SK-N-SH (cell line): Measurements from ENCODE around the gene NUMB. TPM values are rescaled to one million over a fixed set of nuclear protein-coding genes. Genes with fewer than 3 reads are reported as not detected.
A peak's percentile ranks its signal among the peaks of the same experiment; 100 is the strongest.

Experiments
- CTCF ChIA-PET: fragments of 300-600, 350-600 bp; formaldehyde crosslinking; extraction: SDS; loops from one replicate; lab custom pipeline; 2021; lab: Yijun Ruan, JAX
- POLR2A ChIA-PET: fragments of 350-600 bp; sonication (Branson Sonifier 250); formaldehyde crosslinking; extraction: SDS; loops from one replicate; lab custom pipeline; 2020; ENCODE audit warnings: antibody characterized with exemption, inconsistent platforms; lab: Yijun Ruan, JAX
- DNase-seq: peaks from one replicate; pipeline ENCODE4 v3.0.0; 2012
- H2AFZ ChIP-seq: fragments of 200-600 bp; sonication (generic); 2 replicates; pipeline ENCODE4 v1.8.1; 2016; ENCODE audit warnings: antibody characterized with exemption, mild to moderate bottlenecking, low read depth
- H3F3A ChIP-seq: fragments of 200-600 bp; sonication (generic); replicated peaks from 2 replicates; pipeline ENCODE3; 2016; ENCODE audit warnings: antibody characterized with exemption, mild to moderate bottlenecking; ENCODE audit not compliant: insufficient read depth
- H3K27ac ChIP-seq, 2 experiments: fragments of 200-500 bp in 1 of 2; fragments of 200-600 bp in 1 of 2; sonication (Bioruptor generic) in 1 of 2; sonication (generic), shearing (Covaris generic) in 1 of 2; 2 replicates each; pipeline versions ENCODE4 v1.5.1 to v1.6.1; 2014 to 2016; ENCODE audit warnings: low read depth in 2 of 2, inconsistent platforms in 1 of 2, low read length in 1 of 2, mild to moderate bottlenecking in 1 of 2, mixed read lengths in 1 of 2
- H3K27me3 ChIP-seq: fragments of 200-600 bp; sonication (generic), shearing (Covaris generic); 2 replicates; pipeline ENCODE4 v1.6.1; 2016; ENCODE audit warnings: mixed run types; ENCODE audit not compliant: insufficient read depth
- H3K36me3 ChIP-seq, 2 experiments: fragments of 200-500 bp in 1 of 2; fragments of 200-600 bp in 1 of 2; sonication (Bioruptor generic) in 1 of 2; sonication (generic) in 1 of 2; replicated peaks in 1 of 2; 2 replicates each; pipeline versions ENCODE3 to v1.5.1; 2014 to 2016; ENCODE audit warnings: low read length in 1 of 2, mild to moderate bottlenecking in 1 of 2; ENCODE audit not compliant: insufficient read depth in 2 of 2, control insufficient read depth in 1 of 2
- H3K4me1 ChIP-seq, 2 experiments: fragments of 200-500 bp in 1 of 2; fragments of 200-600 bp in 1 of 2; sonication (Bioruptor generic) in 1 of 2; sonication (generic), shearing (Covaris generic) in 1 of 2; 2 replicates each; pipeline versions ENCODE4 v1.5.1 to v1.6.1; 2014 to 2016; ENCODE audit warnings: low read depth in 1 of 2, low read length in 1 of 2, mixed run types in 1 of 2; ENCODE audit not compliant: insufficient read depth in 2 of 2, control insufficient read depth in 1 of 2
- H3K4me2 ChIP-seq: fragments of 200-600 bp; sonication (generic), shearing (Covaris generic); 2 replicates; pipeline ENCODE4 v1.6.1; 2017; ENCODE audit warnings: mixed run types
- H3K4me3 ChIP-seq, 2 experiments: fragments of 200-500 bp in 1 of 2; fragments of 200-600 bp in 1 of 2; sonication (Bioruptor generic) in 1 of 2; sonication (generic), shearing (Covaris generic) in 1 of 2; 2 replicates each; pipeline versions ENCODE4 v1.5.1 to v1.8.1; 2014 to 2016; ENCODE audit warnings: low read depth in 2 of 2, inconsistent platforms in 1 of 2, low read length in 1 of 2, mild to moderate bottlenecking in 1 of 2, mixed read lengths in 1 of 2, moderate library complexity in 1 of 2
- H3K79me2 ChIP-seq: fragments of 200-600 bp; sonication (generic); 2 replicates; pipeline ENCODE4 v1.8.1; 2017; ENCODE audit warnings: mild to moderate bottlenecking; ENCODE audit not compliant: insufficient read depth
- H3K9ac ChIP-seq: fragments of 200-600 bp; sonication (generic); 2 replicates; pipeline ENCODE4 v1.6.1; 2017; ENCODE audit warnings: mixed run types
- H3K9me2 ChIP-seq: fragments of 200-600 bp; sonication (generic); 2 replicates; pipeline ENCODE4 v1.6.1; 2017; ENCODE audit warnings: mixed run types
- H3K9me3 ChIP-seq: fragments of 200-600 bp; sonication (generic); 2 replicates; pipeline ENCODE4 v1.6.1; 2017; ENCODE audit warnings: mixed run types, mild to moderate bottlenecking, moderate library complexity
- H4K20me1 ChIP-seq: fragments of 200-600 bp; sonication (generic); 2 replicates; pipeline ENCODE4 v1.6.1; 2017; ENCODE audit warnings: mild to moderate bottlenecking, mixed run types; ENCODE audit not compliant: insufficient read depth
- ELF1 ChIP-seq: IDR thresholded peaks from 2 replicates; pipeline ENCODE4 v1.4.0; 2012
- EZH2phosphoT487 ChIP-seq: fragments of 200-600 bp; sonication (generic); IDR thresholded peaks from 2 replicates; pipeline ENCODE4 v1.6.1; 2017; ENCODE audit warnings: low read depth, mixed run types, mild to moderate bottlenecking, antibody characterized with exemption, moderate library complexity, borderline replicate concordance
- FOXM1 ChIP-seq: IDR thresholded peaks from 2 replicates; pipeline ENCODE4 v1.4.0; 2012; ENCODE audit warnings: low read depth, mild to moderate bottlenecking
- GABPA ChIP-seq: IDR thresholded peaks from 2 replicates; pipeline ENCODE4 v1.4.0; 2012; ENCODE audit warnings: low read depth, mild to moderate bottlenecking
- GATA2 ChIP-seq: sonication (generic); formaldehyde crosslinking; IDR thresholded peaks from 2 replicates; pipeline ENCODE4 v1.5.0; 2020; ENCODE audit warnings: mild to moderate bottlenecking, missing genetic modification reagents
- JUND ChIP-seq: IDR thresholded peaks from 2 replicates; pipeline ENCODE4 v1.4.0; 2012
- MEF2A ChIP-seq: IDR thresholded peaks from 2 replicates; pipeline ENCODE4 v1.4.0; 2012; ENCODE audit warnings: low read depth, borderline replicate concordance
- MXI1 ChIP-seq: IDR thresholded peaks from 2 replicates; pipeline ENCODE4 v1.6.1; 2012; ENCODE audit warnings: mild to moderate bottlenecking, low read depth, low read length, improper control_type of control experiment
- RAD21 ChIP-seq: IDR thresholded peaks from 2 replicates; pipeline ENCODE4 v1.6.1; 2012; ENCODE audit warnings: mild to moderate bottlenecking, low read length
- RFX5 ChIP-seq: IDR thresholded peaks from 2 replicates; pipeline ENCODE4 v1.6.1; 2012; ENCODE audit warnings: mild to moderate bottlenecking, improper control_type of control experiment, low read length
- SMC3 ChIP-seq: IDR thresholded peaks from 2 replicates; pipeline ENCODE4 v1.6.1; 2012; ENCODE audit warnings: low read depth, low read length, improper control_type of control experiment
- TAF1 ChIP-seq: IDR thresholded peaks from 2 replicates; pipeline ENCODE4 v1.6.1; 2012; ENCODE audit warnings: low read depth, mild to moderate bottlenecking, low read length, moderate library complexity, borderline replicate concordance
- TEAD4 ChIP-seq: IDR thresholded peaks from 2 replicates; pipeline ENCODE4 v1.4.0; 2012; ENCODE audit warnings: mild to moderate bottlenecking, borderline replicate concordance; ENCODE audit not compliant: insufficient read depth
- YY1 ChIP-seq: IDR thresholded peaks from 2 replicates; pipeline ENCODE4 v1.4.0; 2012; ENCODE audit warnings: low read depth, mild to moderate bottlenecking
- WGBS: methylation state at CpG from one replicate; pipeline ENCODE4 v1.1.6; 2017; ENCODE audit warnings: low lambda C conversion rate; 5-methylcytosine and 5-hydroxymethylcytosine counted together
- polyA plus RNA-seq, 3 experiments: library from polyadenylated mRNA; depleted of rRNA; stranded (reverse); fragments of >200 nt; gene quantifications; 2 replicates each; pipeline ENCODE4 v1.2.3, GENCODE V29; 2012
- TF ChIP-seq, protein P1 (sequence below): IDR thresholded peaks from 2 replicates; pipeline ENCODE4 v1.6.1; 2012; ENCODE audit warnings: mild to moderate bottlenecking, low read depth, low read length, moderate library complexity
- TF ChIP-seq, protein P2 (sequence below): IDR thresholded peaks from 2 replicates; pipeline ENCODE4 v1.4.0; 2012; ENCODE audit warnings: low read depth, borderline replicate concordance
- TF ChIP-seq, protein P3 (sequence below): fragments of 150-350 bp; IDR thresholded peaks from 2 replicates; pipeline ENCODE4 v1.6.1; 2016; ENCODE audit warnings: mild to moderate bottlenecking, low read depth, low read length

Gene NUMB
- polyA plus RNA-seq, 1 of the 3 experiments (the other 2 are of a cell fraction) = 58.4 TPM

DNA sequence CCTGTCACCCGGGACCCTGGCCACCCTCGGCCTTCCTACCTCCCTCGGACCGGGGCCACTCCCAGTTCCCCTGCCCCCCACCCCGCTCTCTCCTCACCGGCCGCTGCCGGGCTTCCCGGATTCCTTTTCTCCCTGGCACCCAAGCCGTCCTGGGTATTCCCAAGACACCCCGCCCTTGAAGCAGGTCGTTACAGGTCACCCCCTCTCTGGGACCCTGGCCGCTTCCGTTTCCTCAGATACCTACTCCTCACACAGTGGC, 493 bp downstream of the NUMB start (continued):
- TF ChIP-seq, protein P1, sequence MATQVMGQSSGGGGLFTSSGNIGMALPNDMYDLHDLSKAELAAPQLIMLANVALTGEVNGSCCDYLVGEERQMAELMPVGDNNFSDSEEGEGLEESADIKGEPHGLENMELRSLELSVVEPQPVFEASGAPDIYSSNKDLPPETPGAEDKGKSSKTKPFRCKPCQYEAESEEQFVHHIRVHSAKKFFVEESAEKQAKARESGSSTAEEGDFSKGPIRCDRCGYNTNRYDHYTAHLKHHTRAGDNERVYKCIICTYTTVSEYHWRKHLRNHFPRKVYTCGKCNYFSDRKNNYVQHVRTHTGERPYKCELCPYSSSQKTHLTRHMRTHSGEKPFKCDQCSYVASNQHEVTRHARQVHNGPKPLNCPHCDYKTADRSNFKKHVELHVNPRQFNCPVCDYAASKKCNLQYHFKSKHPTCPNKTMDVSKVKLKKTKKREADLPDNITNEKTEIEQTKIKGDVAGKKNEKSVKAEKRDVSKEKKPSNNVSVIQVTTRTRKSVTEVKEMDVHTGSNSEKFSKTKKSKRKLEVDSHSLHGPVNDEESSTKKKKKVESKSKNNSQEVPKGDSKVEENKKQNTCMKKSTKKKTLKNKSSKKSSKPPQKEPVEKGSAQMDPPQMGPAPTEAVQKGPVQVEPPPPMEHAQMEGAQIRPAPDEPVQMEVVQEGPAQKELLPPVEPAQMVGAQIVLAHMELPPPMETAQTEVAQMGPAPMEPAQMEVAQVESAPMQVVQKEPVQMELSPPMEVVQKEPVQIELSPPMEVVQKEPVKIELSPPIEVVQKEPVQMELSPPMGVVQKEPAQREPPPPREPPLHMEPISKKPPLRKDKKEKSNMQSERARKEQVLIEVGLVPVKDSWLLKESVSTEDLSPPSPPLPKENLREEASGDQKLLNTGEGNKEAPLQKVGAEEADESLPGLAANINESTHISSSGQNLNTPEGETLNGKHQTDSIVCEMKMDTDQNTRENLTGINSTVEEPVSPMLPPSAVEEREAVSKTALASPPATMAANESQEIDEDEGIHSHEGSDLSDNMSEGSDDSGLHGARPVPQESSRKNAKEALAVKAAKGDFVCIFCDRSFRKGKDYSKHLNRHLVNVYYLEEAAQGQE = no peak

DNA sequence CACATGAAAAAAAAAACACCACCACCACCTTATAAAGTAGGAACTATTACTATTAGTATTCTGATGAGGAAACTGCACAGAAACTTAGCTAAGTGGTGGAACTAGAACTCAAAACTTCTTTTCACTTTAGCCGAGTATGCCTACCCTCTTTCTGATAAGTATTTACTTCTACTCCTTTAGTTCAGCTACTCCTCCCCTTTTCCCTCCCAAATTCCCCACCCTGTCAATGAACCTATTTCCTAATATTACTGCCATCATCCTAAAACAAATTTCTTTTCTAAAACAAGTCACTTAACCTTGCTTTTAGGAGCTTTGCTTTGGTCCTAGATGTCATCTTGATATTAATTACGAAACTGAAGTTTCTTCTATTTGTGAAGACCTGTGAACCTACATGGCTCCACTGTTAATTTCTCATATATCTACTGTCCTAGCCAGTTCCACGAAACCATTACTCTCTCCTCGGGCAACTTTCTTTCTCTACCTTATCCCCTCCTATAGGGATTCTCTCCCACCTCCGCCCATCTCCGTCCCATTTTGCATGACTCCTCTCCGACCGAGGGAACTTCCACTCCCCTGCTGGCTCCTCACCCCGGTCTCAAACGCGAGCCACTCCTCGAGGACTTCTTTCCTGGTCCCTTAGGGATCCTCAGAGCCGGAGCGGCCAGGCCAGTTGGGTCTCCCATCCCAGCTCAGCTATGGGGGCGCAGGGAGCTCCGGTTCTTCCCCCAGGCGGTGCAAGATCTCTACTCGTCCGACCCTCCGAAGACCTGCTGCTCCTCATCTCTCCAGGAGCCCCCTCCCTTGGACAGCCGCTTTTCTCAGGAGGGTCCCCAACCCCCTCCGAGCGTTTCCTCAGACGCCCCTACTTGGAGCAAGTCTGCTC, 1.1 kb downstream of the NUMB start:
- TF ChIP-seq ELF1 (no peak), MXI1 (peak; percentile 31; the same call in 1 of the 2 replicates)
- Histone ChIP-seq H3K9ac (peak overlapping the region; percentile 72), H3K36me3 (no peaks in the 10 kb centered on the region), H3K27me3 (no peaks in the 10 kb centered on the region), H3F3A (peaks cover 47% of the 10 kb centered on the region), H3K4me2 (peak overlapping the region; percentile 82), H3K9me3 (no peaks in the 10 kb centered on the region), H3K79me2 (peaks cover 61% of the 10 kb centered on the region), H3K27ac (peak overlapping the region; percentile 76 to 83), H4K20me1 (peaks cover 28% of the 10 kb centered on the region), H2AFZ (peak overlapping the region; percentile 80; the same call in 1 of the 2 replicates), H3K4me3 (peak overlapping the region; percentile 82 to 97), H3K9me2 (no peaks in the 10 kb centered on the region), H3K4me1 (peaks cover 31 to 67% of the 10 kb centered on the region in 2 experiments)
- DNase-seq = peak; percentile 41
- ChIA-PET POLR2A (interaction anchor here (2.2 kb wide), 1 partner anchor 15 kb away, joined by 8 read pairs; no protein-coding TSS in a partner anchor), CTCF (interaction anchor here (0.6 to 1.7 kb wide), 6 partner anchors 11 to 255 kb away, joined by 3 to 7 read pairs (median 4); partner anchors contain the start of gene RIOX1)
- WGBS = 2% methylated on average over 23 of the region's 24 CpGs

DNA sequence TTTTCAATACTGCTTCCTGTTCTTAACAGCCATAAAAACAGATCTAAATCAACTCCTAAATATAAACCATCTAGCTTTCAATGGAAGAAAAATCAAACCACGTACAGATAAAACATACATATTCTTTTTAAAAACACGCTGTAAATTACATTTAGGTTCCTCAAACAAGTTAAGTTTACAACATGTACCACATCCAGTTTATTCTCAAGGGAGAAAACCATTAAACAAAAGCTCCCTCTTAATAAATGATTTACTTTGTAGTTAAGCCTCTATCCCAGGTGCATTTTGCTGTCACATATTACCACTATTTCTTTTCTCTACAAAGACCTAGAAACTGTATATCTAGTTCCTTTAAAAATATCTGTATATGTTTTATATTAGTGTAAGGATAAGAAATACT, 3.1 kb downstream of the NUMB start:
- DNase-seq = no peak
- Histone ChIP-seq H3K27ac (peak overlapping the region in 1 of 2 experiments; percentile 23; a peak in 1 of 4 replicates), H3K9me3 (no peaks in the 10 kb centered on the region), H3K4me1 (peaks cover 14 to 48% of the 10 kb centered on the region in 2 experiments), H3K27me3 (no peaks in the 10 kb centered on the region), H2AFZ (no peak overlapping the region), H3K9me2 (no peaks in the 10 kb centered on the region), H3K4me2 (0 out of 2 replicates have a peak overlapping the region, but pooled peaks have one; percentile 5), H3K79me2 (peaks cover 81% of the 10 kb centered on the region), H3K4me3 (no peak overlapping the region), H3F3A (peaks cover 37% of the 10 kb centered on the region), H3K9ac (no peak overlapping the region), H4K20me1 (peaks cover 48% of the 10 kb centered on the region), H3K36me3 (peaks cover 0 to 4% of the 10 kb centered on the region in 2 experiments)
- ChIA-PET POLR2A (no interaction called here), CTCF (interaction anchor here (0.7 to 2.1 kb wide), 5 partner anchors 12 to 160 kb away, joined by 3 to 13 read pairs (median 4); no protein-coding TSS in a partner anchor)
- WGBS = 73% methylated on average over 2 of the region's 2 CpGs
- TF ChIP-seq JUND = no peak
- no peak for TF ChIP-seq RAD21
- no peak for TF ChIP-seq MEF2A
- no peak for TF ChIP-seq TEAD4
- TF ChIP-seq, protein P2, sequence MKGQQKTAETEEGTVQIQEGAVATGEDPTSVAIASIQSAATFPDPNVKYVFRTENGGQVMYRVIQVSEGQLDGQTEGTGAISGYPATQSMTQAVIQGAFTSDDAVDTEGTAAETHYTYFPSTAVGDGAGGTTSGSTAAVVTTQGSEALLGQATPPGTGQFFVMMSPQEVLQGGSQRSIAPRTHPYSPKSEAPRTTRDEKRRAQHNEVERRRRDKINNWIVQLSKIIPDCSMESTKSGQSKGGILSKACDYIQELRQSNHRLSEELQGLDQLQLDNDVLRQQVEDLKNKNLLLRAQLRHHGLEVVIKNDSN = no peak
- no peak for TF ChIP-seq EZH2phosphoT487
- no peak for TF ChIP-seq GATA2
- no peak for TF ChIP-seq RFX5
- no peak for TF ChIP-seq TAF1
- TF ChIP-seq YY1 = no peak
- TF ChIP-seq, protein P3, sequence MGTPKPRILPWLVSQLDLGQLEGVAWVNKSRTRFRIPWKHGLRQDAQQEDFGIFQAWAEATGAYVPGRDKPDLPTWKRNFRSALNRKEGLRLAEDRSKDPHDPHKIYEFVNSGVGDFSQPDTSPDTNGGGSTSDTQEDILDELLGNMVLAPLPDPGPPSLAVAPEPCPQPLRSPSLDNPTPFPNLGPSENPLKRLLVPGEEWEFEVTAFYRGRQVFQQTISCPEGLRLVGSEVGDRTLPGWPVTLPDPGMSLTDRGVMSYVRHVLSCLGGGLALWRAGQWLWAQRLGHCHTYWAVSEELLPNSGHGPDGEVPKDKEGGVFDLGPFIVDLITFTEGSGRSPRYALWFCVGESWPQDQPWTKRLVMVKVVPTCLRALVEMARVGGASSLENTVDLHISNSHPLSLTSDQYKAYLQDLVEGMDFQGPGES = no peak
- no peak for TF ChIP-seq SMC3
- TF ChIP-seq FOXM1 = no peak
- TF ChIP-seq GABPA = no peak
